Measurements from ENCODE around the gene NOL4L.

DNA sequence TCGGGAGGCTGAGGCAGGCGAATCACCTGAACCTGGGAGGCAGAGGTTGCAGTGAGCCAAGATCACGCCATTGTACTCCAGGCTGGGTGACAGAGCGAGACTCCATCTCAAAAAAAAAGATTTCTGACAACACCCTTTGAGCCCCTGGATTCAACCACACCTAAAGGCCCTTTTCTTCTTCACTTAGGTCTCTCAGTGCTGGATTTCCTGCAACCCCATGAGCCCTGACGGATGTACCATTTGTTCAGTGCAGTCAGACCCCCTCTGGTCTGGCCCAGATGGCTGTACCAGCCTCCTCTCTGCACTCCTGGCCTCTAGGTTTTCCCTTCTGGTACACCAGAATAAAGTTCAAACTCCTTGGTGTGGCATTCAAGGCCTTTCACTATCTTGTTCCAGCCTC lies 9.1 kb upstream of the NOL4L start:
- TF ChIP-seq, protein P1, sequence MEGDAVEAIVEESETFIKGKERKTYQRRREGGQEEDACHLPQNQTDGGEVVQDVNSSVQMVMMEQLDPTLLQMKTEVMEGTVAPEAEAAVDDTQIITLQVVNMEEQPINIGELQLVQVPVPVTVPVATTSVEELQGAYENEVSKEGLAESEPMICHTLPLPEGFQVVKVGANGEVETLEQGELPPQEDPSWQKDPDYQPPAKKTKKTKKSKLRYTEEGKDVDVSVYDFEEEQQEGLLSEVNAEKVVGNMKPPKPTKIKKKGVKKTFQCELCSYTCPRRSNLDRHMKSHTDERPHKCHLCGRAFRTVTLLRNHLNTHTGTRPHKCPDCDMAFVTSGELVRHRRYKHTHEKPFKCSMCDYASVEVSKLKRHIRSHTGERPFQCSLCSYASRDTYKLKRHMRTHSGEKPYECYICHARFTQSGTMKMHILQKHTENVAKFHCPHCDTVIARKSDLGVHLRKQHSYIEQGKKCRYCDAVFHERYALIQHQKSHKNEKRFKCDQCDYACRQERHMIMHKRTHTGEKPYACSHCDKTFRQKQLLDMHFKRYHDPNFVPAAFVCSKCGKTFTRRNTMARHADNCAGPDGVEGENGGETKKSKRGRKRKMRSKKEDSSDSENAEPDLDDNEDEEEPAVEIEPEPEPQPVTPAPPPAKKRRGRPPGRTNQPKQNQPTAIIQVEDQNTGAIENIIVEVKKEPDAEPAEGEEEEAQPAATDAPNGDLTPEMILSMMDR (IDR thresholded peaks at IDR 0.05), result no peak
- no peak for TF ChIP-seq POLR2A (IDR thresholded peaks at IDR 0.05)
